Endothelial cell (in vitro differentiated cells): ENCODE data around the gene ECT2. TPM values are rescaled to one million over a fixed set of nuclear protein-coding genes. Genes with fewer than 3 reads are reported as not detected.
"Not testable (repeated sequence)": the region's sequence is repeated elsewhere in the genome, so short reads cannot be mapped to it uniquely, and the experiment has no call there.

Experiments used
- DNase-seq: peaks from one replicate; pipeline ENCODE4 v3.0.0; 2021; ENCODE audit warnings: low spot score
- H3K27ac Mint-ChIP-seq: one replicate; pipeline ENCODE4 v1.8.0; 2021; ENCODE audit warnings: mixed read lengths, inconsistent platforms; ENCODE audit not compliant: unreplicated experiment
- H3K27me3 Mint-ChIP-seq: one replicate; pipeline ENCODE4 v1.8.0; 2021; ENCODE audit warnings: mild to moderate bottlenecking, moderate library complexity, mixed read lengths, inconsistent platforms; ENCODE audit not compliant: unreplicated experiment
- H3K36me3 Mint-ChIP-seq: one replicate; pipeline ENCODE4 v1.8.0; 2021; ENCODE audit warnings: mild to moderate bottlenecking, low read depth, mixed read lengths, inconsistent platforms; ENCODE audit not compliant: unreplicated experiment
- H3K4me1 Mint-ChIP-seq: one replicate; pipeline ENCODE4 v1.8.0; 2021; ENCODE audit warnings: mild to moderate bottlenecking, mixed read lengths, inconsistent platforms; ENCODE audit not compliant: unreplicated experiment
- H3K4me3 Mint-ChIP-seq: one replicate; pipeline ENCODE4 v1.8.0; 2021; ENCODE audit warnings: mild to moderate bottlenecking, mixed read lengths, inconsistent platforms; ENCODE audit not compliant: unreplicated experiment
- H3K9me3 Mint-ChIP-seq: one replicate; pipeline ENCODE4 v1.8.0; 2021; ENCODE audit warnings: mixed read lengths, inconsistent platforms; ENCODE audit not compliant: unreplicated experiment
- CTCF ChIP-seq: fragments of 200-600 bp; sonication (generic); IDR thresholded peaks from one replicate; pipeline ENCODE4 v1.5.0; 2021; ENCODE audit warnings: antibody characterized with exemption; ENCODE audit not compliant: unreplicated experiment
- total RNA-seq: library from RNA; stranded (reverse); fragmentation: NEBNext Ultra II Directional; extraction: Animal tissue kit (Norgen Biotek cat#: 25700); gene quantifications from one replicate; pipeline ENCODE4 v1.2.1, GENCODE V29; 2021; ENCODE audit not compliant: unreplicated experiment

ECT2 gene
- total RNA-seq, 1 donor from 2014 or later: 18.0 TPM

- H3K4me1 Mint-ChIP-seq: no peaks in the 10 kb centered on the region
- H3K27me3 Mint-ChIP-seq: peaks cover 2% of the 10 kb centered on the region
- no peak for DNase-seq
- H3K36me3 Mint-ChIP-seq: no peaks in the 10 kb centered on the region
- H3K4me3 Mint-ChIP-seq: no peak overlapping the region
- H3K27ac Mint-ChIP-seq: no peak overlapping the region
- H3K9me3 Mint-ChIP-seq: no peaks in the 10 kb centered on the region
- TF ChIP-seq CTCF: no peak
Measured at GRCh38 chr3:172856795-172857742, 106.5 kb downstream of the ECT2 start.

GRCh38 chr3:172859041-172859440, 108.5 kb downstream of the ECT2 start:
- no peak for TF ChIP-seq CTCF
- Mint-ChIP-seq H3K4me3 (no peak overlapping the region), H3K36me3 (no peaks in the 10 kb centered on the region), H3K4me1 (no peaks in the 10 kb centered on the region), H3K27me3 (peaks cover 2% of the 10 kb centered on the region), H3K27ac (no peak overlapping the region), H3K9me3 (no peaks in the 10 kb centered on the region)
- DNase-seq: no peak

GRCh38 chr3:172866726-172867350, 116.3 kb downstream of the ECT2 start:
- H3K27ac Mint-ChIP-seq, H3K27me3 Mint-ChIP-seq, DNase-seq, H3K9me3 Mint-ChIP-seq, H3K4me3 Mint-ChIP-seq, H3K4me1 Mint-ChIP-seq, H3K36me3 Mint-ChIP-seq: not testable (repeated sequence)

GRCh38 chr3:172868582-172869200, 118.2 kb downstream of the ECT2 start:
- Mint-ChIP-seq H3K36me3 (peaks cover 7% of the 10 kb centered on the region), H3K4me1 (no peaks in the 10 kb centered on the region), H3K4me3 (no peak overlapping the region), H3K27ac (no peak overlapping the region), H3K9me3 (no peaks in the 10 kb centered on the region), H3K27me3 (no peaks in the 10 kb centered on the region)
- DNase-seq: no peak
- TF ChIP-seq CTCF: no peak

- H3K27me3 Mint-ChIP-seq: no peaks in the 10 kb centered on the region
- H3K9me3 Mint-ChIP-seq: no peaks in the 10 kb centered on the region
- H3K27ac Mint-ChIP-seq: no peak overlapping the region
- no peak for TF ChIP-seq CTCF
- DNase-seq: no peak
- H3K4me1 Mint-ChIP-seq: no peaks in the 10 kb centered on the region
- H3K4me3 Mint-ChIP-seq: no peak overlapping the region
- H3K36me3 Mint-ChIP-seq: peaks cover 7% of the 10 kb centered on the region
Measured at GRCh38 chr3:172869368-172869771, 118.8 kb downstream of the ECT2 start.
